ENCODE results near the gene PHLDB3.

GRCh38 chr19:43526884-43527859, 22.6 kb upstream of the PHLDB3 start, which contains the start of gene ETHE1:
- TF ChIP-seq CTCF (conservative IDR thresholded peaks at IDR 0.05; ENCODE audit: low read depth, low read length) (no peak), EZH2phosphoT487 (IDR thresholded peaks at IDR 0.05; ENCODE audit: borderline replicate concordance, low read length) (no peak)

Measured in PC-3 (cell line).